Measurements from ENCODE around the gene PNPLA5. TPM values are rescaled to one million over a fixed set of nuclear protein-coding genes. Genes with fewer than 3 reads are reported as not detected.

The PNPLA5 gene
- total RNA-seq, 1 experiment from 2014 or later = not detected

DNA sequence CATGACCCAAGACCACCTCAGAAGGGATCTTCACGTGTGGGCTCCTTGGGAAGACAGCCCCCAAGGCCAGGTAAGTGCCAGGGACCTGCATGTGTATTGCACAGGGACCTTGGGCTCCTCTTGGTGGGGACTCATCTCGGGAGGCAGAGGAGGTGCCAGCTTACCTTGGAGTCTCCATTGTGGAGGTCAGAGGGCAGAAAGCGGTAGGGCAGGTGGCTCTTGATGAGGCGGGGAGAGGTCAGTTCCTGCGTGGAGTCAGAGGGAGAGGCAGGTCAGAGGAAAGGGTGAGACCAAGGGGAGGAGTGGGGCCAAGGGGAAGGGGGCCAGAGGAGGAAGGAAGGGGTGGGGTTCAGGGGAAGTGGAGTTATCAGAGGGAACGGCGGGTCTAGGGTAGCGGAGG, 52.0 kb downstream of the PNPLA5 start:
- POLR2A ChIA-PET = no interaction called here
- no peak overlapping the region for H3K4me3 ChIP-seq (ENCODE audit: low read depth in 2 of 2, low read length in 2 of 2)
- in situ Hi-C loops (cut with HindIII; ENCODE audit: low pct_unique_long_range_greater_than_20kb, low sequenced_read_pairs) = no loop called here
- no TSS peak for BruUV-seq (replicated peaks)
- no peak overlapping the region for H3K27ac ChIP-seq (ENCODE audit: low read length)
- intact Hi-C loops (cut with micrococcal nuclease; ENCODE audit: unreplicated experiment) = no loop called here
- no peaks in the 10 kb centered on the region for H3K9me3 ChIP-seq (ENCODE audit: control insufficient read depth, insufficient read depth, low read depth, low read length)
- no peaks in the 10 kb centered on the region for H3K36me3 ChIP-seq (ENCODE audit: control insufficient read depth, insufficient read depth, low read length)
- ATAC-seq (no peak), DNase-seq (ENCODE audit: low read depth, low spot score) (no peak)
- no peaks in the 10 kb centered on the region for H3K4me1 ChIP-seq (ENCODE audit: control insufficient read depth, insufficient read depth, low read length)
- H3K27me3 ChIP-seq (ENCODE audit: control insufficient read depth, insufficient read depth, low read length) = no peaks in the 10 kb centered on the region
- TF ChIP-seq POLR2AphosphoS5 (IDR thresholded peaks at IDR 0.05; ENCODE audit: low read depth, low read length) = no peak
- CTCF ChIA-PET = no interaction called here

DNA sequence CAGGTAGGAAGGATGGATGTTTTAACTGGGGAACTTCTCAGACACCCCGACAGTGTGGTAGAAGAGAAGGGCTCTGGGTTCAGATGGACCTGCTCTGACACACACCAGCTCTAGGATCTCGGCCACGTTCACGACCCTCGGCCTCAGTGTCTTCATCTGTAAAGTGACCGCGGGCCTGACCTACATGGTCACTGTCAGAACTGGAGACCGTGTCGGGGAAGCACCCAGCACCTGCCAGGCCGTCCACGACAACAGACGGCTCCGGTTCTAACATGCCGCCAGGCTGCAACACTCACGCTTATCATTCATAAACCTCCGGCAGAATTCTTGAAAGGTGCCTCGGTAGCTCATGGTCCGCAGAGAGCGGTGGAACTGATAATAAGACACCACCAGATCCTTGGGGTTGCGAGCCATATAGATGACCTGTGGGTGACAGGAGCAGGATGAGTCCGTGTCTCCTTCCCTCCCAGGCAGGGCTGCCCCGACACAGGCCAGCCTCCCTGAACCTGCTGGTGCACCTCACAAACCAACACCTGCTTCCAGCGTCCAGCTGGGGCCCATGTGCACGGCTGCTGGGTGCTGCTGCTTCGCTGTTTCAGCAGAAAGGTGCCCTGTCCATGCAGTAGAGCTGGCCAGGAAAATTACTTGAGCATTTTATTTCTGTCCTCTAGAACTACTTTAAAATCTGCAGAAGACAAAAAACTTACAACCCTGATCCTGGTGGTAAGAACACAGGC, 53.1 kb downstream of the PNPLA5 start:
- in situ Hi-C loops (cut with HindIII; ENCODE audit: low pct_unique_long_range_greater_than_20kb, low sequenced_read_pairs) = no loop called here

More for the DNA sequence above, 53.1 kb downstream of the PNPLA5 start:
- intact Hi-C loops (cut with micrococcal nuclease; ENCODE audit: unreplicated experiment) = no loop called here
- ATAC-seq (no peak), DNase-seq (ENCODE audit: low read depth, low spot score) (no peak)
- Histone ChIP-seq H3K27ac (ENCODE audit: low read length) (no peak overlapping the region), H3K4me3 (ENCODE audit: low read depth in 2 of 2, low read length in 2 of 2) (no peak overlapping the region), H3K4me1 (ENCODE audit: control insufficient read depth, insufficient read depth, low read length) (no peaks in the 10 kb centered on the region), H3K27me3 (ENCODE audit: control insufficient read depth, insufficient read depth, low read length) (no peaks in the 10 kb centered on the region), H3K36me3 (ENCODE audit: control insufficient read depth, insufficient read depth, low read length) (no peaks in the 10 kb centered on the region), H3K9me3 (ENCODE audit: control insufficient read depth, insufficient read depth, low read depth, low read length) (no peaks in the 10 kb centered on the region)
- TF ChIP-seq, protein P1, sequence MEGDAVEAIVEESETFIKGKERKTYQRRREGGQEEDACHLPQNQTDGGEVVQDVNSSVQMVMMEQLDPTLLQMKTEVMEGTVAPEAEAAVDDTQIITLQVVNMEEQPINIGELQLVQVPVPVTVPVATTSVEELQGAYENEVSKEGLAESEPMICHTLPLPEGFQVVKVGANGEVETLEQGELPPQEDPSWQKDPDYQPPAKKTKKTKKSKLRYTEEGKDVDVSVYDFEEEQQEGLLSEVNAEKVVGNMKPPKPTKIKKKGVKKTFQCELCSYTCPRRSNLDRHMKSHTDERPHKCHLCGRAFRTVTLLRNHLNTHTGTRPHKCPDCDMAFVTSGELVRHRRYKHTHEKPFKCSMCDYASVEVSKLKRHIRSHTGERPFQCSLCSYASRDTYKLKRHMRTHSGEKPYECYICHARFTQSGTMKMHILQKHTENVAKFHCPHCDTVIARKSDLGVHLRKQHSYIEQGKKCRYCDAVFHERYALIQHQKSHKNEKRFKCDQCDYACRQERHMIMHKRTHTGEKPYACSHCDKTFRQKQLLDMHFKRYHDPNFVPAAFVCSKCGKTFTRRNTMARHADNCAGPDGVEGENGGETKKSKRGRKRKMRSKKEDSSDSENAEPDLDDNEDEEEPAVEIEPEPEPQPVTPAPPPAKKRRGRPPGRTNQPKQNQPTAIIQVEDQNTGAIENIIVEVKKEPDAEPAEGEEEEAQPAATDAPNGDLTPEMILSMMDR (IDR thresholded peaks at IDR 0.05) = no peak
- TF ChIP-seq TCF7L2 (IDR thresholded peaks at IDR 0.05; ENCODE audit: low read depth, low read length) = no peak
- no peak for TF ChIP-seq SIN3A (IDR thresholded peaks at IDR 0.05; ENCODE audit: borderline replicate concordance, insufficient read depth, low read depth, low read length)
- TF ChIP-seq, protein P2, sequence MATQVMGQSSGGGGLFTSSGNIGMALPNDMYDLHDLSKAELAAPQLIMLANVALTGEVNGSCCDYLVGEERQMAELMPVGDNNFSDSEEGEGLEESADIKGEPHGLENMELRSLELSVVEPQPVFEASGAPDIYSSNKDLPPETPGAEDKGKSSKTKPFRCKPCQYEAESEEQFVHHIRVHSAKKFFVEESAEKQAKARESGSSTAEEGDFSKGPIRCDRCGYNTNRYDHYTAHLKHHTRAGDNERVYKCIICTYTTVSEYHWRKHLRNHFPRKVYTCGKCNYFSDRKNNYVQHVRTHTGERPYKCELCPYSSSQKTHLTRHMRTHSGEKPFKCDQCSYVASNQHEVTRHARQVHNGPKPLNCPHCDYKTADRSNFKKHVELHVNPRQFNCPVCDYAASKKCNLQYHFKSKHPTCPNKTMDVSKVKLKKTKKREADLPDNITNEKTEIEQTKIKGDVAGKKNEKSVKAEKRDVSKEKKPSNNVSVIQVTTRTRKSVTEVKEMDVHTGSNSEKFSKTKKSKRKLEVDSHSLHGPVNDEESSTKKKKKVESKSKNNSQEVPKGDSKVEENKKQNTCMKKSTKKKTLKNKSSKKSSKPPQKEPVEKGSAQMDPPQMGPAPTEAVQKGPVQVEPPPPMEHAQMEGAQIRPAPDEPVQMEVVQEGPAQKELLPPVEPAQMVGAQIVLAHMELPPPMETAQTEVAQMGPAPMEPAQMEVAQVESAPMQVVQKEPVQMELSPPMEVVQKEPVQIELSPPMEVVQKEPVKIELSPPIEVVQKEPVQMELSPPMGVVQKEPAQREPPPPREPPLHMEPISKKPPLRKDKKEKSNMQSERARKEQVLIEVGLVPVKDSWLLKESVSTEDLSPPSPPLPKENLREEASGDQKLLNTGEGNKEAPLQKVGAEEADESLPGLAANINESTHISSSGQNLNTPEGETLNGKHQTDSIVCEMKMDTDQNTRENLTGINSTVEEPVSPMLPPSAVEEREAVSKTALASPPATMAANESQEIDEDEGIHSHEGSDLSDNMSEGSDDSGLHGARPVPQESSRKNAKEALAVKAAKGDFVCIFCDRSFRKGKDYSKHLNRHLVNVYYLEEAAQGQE (IDR thresholded peaks at IDR 0.05; ENCODE audit: insufficient read depth in 1 of 2, low read depth in 2 of 2, low read length in 1 of 2) = no peak
- no peak for TF ChIP-seq POLR2AphosphoS5 (IDR thresholded peaks at IDR 0.05; ENCODE audit: low read depth, low read length)
- ChIA-PET POLR2A (no interaction called here), CTCF (no interaction called here)
- BruUV-seq (replicated peaks) = no TSS peak

All from Panc1 (cell line).